Mucosa of descending colon (tissue), 3 donors: ENCODE measurements around the gene AATK. TPM values are rescaled to one million over a fixed set of nuclear protein-coding genes. Genes with fewer than 3 reads are reported as not detected.

ENCODE experiments used
- ATAC-seq: fragments of 200-7000 bp; cut with Tn5 transposase; one replicate; pipeline ENCODE4 v1.9.1; 2020; ENCODE audit warnings: mild to moderate bottlenecking, moderate library complexity
- DNase-seq, 3 donors: peaks; one replicate each; pipeline ENCODE4 v3.0.0-alpha.2; 2020
- H3K36me3 ChIP-seq: fragments of 200-600 bp; one replicate; pipeline ENCODE4 v1.8.0; 2021; ENCODE audit warnings: low read depth, mild to moderate bottlenecking
- H3K4me1 ChIP-seq: fragments of 200-600 bp; one replicate; pipeline ENCODE4 v1.8.0; 2021; ENCODE audit warnings: low read depth, mild to moderate bottlenecking
- H3K4me3 ChIP-seq: fragments of 200-600 bp; one replicate; pipeline ENCODE4 v1.8.0; 2021; ENCODE audit warnings: mild to moderate bottlenecking
- H3K9me3 ChIP-seq: fragments of 200-600 bp; one replicate; pipeline ENCODE4 v1.8.0; 2021; ENCODE audit warnings: mild to moderate bottlenecking
- intact Hi-C, 2 donors: fragments of 100-400 bp; cut with DNase I in 1 of 2; cut with micrococcal nuclease in 1 of 2; formaldehyde crosslinking; loops; one replicate each; pipeline versions ENCODE4 v1.11.0 to v1.11.1; 2022; cut with DNase I, micrococcal nuclease
- total RNA-seq, 3 donors: library from RNA; stranded (reverse); fragmentation: NEBNext Ultra II Directional in 2 of 3; extraction: Animal tissue kit (Norgen Biotek cat#: 25700) in 2 of 3; gene quantifications; one replicate each; pipeline versions ENCODE4 v1.2.1 to v1.2.4, GENCODE V29; 2021 to 2023
- TF ChIP-seq, protein P1 (sequence below): fragments of 200-600 bp; IDR thresholded peaks from one replicate; pipeline ENCODE4 v1.8.0; 2022; ENCODE audit warnings: antibody characterized with exemption, mild to moderate bottlenecking
- donor health status: DM: no; HTN: no; CAD: no; lungs with moderate emphysema.
- donor health status: DM: no; HTN: no; CAD: no.
- donor health status: DM: no; HTN: yes; CAD: no.

Gene AATK
- total RNA-seq, 3 donors from 2014 or later = 9.9 to 23.8 (median 15.6) TPM

DNA sequence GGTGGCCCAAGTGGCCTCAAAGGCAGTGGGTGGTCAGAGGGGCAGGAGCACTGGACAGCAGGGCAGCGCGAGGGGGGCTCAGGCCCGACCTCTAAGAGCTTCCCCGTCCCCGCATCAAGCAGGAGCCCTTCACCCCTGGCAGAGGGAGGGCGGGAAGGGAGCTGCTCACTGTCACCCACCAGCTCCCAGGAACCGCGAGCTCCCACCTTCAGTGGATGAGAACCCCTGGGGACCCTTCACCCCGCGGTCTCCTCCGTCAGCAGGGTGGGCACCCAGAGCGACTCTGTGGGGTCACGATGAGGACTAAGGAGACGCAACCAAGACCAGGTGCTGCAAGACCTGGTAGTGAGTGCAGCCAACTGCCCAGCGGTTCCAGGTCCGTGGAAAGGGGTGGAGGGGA is 43.1 kb upstream of the AATK start:
- no peak overlapping the region for H3K4me3 ChIP-seq
- DNase-seq = no peak
- no peaks in the 10 kb centered on the region for H3K9me3 ChIP-seq
- intact Hi-C loops = no loop called here
- H3K36me3 ChIP-seq = no peaks in the 10 kb centered on the region
- TF ChIP-seq, protein P1, sequence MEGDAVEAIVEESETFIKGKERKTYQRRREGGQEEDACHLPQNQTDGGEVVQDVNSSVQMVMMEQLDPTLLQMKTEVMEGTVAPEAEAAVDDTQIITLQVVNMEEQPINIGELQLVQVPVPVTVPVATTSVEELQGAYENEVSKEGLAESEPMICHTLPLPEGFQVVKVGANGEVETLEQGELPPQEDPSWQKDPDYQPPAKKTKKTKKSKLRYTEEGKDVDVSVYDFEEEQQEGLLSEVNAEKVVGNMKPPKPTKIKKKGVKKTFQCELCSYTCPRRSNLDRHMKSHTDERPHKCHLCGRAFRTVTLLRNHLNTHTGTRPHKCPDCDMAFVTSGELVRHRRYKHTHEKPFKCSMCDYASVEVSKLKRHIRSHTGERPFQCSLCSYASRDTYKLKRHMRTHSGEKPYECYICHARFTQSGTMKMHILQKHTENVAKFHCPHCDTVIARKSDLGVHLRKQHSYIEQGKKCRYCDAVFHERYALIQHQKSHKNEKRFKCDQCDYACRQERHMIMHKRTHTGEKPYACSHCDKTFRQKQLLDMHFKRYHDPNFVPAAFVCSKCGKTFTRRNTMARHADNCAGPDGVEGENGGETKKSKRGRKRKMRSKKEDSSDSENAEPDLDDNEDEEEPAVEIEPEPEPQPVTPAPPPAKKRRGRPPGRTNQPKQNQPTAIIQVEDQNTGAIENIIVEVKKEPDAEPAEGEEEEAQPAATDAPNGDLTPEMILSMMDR = no peak
- no peak for ATAC-seq
- H3K4me1 ChIP-seq = no peaks in the 10 kb centered on the region

DNA sequence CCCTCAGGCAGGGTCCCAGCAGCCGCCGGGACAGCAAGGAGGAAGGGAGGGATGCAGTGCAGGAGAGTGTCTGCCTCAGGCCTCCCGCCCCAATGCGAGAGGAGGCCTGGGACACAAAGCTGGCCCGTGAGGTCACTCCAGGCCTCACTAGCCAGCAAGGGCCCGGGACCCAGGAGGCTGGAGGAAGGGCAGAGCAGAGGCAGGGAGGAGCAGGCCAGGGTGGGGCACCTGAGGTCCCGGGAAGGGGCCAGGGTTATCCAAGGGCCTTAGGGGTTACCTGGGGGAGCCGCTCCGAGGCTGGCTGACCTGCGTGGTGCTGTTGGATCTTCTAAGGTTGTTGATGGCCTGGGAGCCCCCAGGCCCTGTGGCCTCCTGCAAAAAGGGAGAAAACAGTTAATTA is 42.6 kb upstream of the AATK start:
- no peak overlapping the region for H3K4me3 ChIP-seq
- no peaks in the 10 kb centered on the region for H3K9me3 ChIP-seq
- intact Hi-C loops = no loop called here
- H3K4me1 ChIP-seq = no peaks in the 10 kb centered on the region
- TF ChIP-seq, protein P1 = no peak
- no peak for ATAC-seq
- DNase-seq = no peak
- H3K36me3 ChIP-seq = no peaks in the 10 kb centered on the region

DNA sequence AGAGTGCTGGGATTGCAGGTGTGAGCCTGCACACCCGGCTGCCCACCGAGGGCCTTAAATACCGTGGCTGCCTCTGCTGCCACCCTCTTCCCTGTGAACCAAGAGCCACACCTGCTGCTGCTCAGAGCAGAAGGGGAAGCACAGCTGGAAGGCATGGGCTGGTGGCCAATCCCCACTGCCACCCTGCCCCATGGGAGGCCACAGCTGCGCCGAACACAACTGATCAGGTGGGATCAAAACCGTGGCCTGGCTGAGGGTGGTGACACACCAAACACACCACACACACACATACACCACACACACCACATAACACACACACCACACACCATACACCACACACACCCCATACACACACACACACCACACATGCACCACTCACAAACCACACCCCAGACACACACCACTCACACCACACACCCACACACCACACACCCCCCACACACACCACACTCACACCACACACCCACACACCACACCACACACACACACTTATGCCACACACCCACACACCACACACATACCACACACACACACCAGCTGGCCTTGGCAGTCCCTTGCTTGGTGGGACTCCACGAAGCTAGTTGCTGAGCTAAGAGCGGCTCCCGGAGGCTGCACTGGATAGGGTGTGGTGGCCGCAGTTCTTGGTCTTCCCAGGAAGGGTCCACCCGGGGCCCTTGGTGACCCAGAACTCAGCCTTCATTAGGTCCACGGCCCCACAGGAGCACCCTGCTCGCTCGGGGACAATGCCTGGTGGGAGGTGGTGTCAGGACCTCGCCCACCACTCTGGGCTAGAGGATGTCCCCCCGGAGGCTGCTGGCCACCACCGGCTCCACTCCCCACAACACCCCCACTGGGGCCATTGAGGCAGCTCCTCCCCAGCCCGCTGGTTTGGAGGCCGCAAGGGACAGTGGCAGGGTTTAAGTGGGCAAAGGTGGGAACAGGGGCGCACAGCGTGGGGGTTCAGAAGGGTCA is 41.9 kb upstream of the AATK start:
- no peak for DNase-seq
- H3K4me3 ChIP-seq = no peak overlapping the region
- ATAC-seq = no peak
- intact Hi-C loops = no loop called here
- H3K4me1 ChIP-seq = no peaks in the 10 kb centered on the region
- no peaks in the 10 kb centered on the region for H3K36me3 ChIP-seq
- TF ChIP-seq, protein P1 = no peak
- H3K9me3 ChIP-seq = no peaks in the 10 kb centered on the region

DNA sequence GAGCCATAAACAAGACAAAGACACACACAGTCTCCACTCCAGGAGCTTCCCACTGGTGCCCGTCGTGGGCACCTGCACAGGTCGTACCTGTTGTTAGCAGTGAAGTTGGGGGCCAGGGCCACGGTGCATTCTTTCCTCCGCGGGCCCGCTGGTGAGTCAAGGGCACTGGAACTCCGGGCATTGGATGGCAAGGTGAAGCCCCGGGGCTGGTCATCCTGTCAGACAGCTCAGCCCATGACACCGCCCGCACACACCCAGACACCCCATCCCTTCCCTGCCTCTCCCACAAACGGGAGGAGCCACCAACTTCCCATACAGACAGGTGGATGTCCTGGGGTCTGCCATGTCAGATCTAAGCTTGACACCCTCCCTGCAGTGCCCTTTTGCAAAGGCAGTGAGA is 40.6 kb upstream of the AATK start:
- intact Hi-C loops = no loop called here
- Histone ChIP-seq H3K9me3 (no peaks in the 10 kb centered on the region), H3K36me3 (no peaks in the 10 kb centered on the region), H3K4me1 (no peaks in the 10 kb centered on the region), H3K4me3 (no peak overlapping the region)
- ATAC-seq (no peak), DNase-seq (no peak)
- TF ChIP-seq, protein P1 = no peak

DNA sequence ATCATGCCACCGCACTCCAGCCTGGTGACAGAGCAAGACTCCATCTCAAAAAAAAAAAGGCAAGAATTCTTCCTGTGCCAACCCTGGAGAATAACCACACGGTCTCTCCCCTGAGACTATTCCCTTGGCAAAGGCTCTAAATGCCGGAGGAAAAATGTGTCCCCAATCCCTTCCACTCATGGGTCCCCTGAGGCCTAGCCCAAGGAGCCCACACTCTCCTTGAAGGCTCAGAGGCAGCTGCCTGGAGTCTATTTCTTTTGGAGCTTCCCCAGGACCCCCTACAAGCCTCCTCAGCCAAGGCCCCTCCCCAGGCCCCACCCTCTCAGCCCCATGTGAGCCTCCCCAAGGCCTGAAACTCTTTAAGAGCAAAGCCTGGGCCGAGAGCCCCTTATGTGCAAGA is 40.1 kb upstream of the AATK start:
- intact Hi-C loops = no loop called here
- TF ChIP-seq, protein P1 = no peak
- H3K9me3 ChIP-seq = no peaks in the 10 kb centered on the region
- no peaks in the 10 kb centered on the region for H3K4me1 ChIP-seq
- H3K4me3 ChIP-seq = no peak overlapping the region
- no peaks in the 10 kb centered on the region for H3K36me3 ChIP-seq
- no peak for ATAC-seq
- DNase-seq = no peak
